CD14-positive monocyte (primary cell): ENCODE measurements around the gene RFX2. TPM values are rescaled to one million over a fixed set of nuclear protein-coding genes. Genes with fewer than 3 reads are reported as not detected.

Source experiments
- DNase-seq, 3 donors: peaks; one replicate each; pipeline ENCODE4 v3.0.0-alpha.2; 2011 to 2022
- H2AFZ ChIP-seq: 2 replicates; pipeline ENCODE4 v1.6.0; 2012; ENCODE audit warnings: mild to moderate bottlenecking, low read depth, low read length, inconsistent platforms; ENCODE audit not compliant: insufficient read depth, poor library complexity, severe bottlenecking
- H3K27ac ChIP-seq, 2 donors: 1 replicate in 1 of 2; 2 replicates in 1 of 2; pipeline ENCODE4 v1.5.1; 2012 to 2013; ENCODE audit warnings: low read length in 2 of 2, control low read depth in 1 of 2, inconsistent platforms in 1 of 2, low read depth in 1 of 2, mild to moderate bottlenecking in 1 of 2
- H3K27me3 ChIP-seq, 2 donors: one replicate each; pipeline versions ENCODE4 v1.6.0 to v1.6.1; 2011 to 2013; ENCODE audit warnings: low read length in 2 of 2; ENCODE audit not compliant: control insufficient read depth in 2 of 2, insufficient read depth in 2 of 2
- H3K36me3 ChIP-seq, 2 donors: replicated peaks in 1 of 2; 1 replicate in 1 of 2; 2 replicates in 1 of 2; pipeline versions ENCODE4 v1.5.1 to v1.6.1; 2012 to 2013; ENCODE audit warnings: low read length in 2 of 2, control low read depth in 1 of 2, inconsistent platforms in 1 of 2, mild to moderate bottlenecking in 1 of 2; ENCODE audit not compliant: insufficient read depth in 2 of 2, control insufficient read depth in 1 of 2
- H3K4me1 ChIP-seq, 2 donors: 1 replicate in 1 of 2; 2 replicates in 1 of 2; pipeline versions ENCODE4 v1.5.1 to v1.6.1; 2012 to 2013; ENCODE audit warnings: low read length in 2 of 2, control low read depth in 1 of 2, inconsistent platforms in 1 of 2, mild to moderate bottlenecking in 1 of 2, moderate library complexity in 1 of 2; ENCODE audit not compliant: insufficient read depth in 2 of 2, control insufficient read depth in 1 of 2
- H3K4me2 ChIP-seq: replicated peaks from 2 replicates; pipeline ENCODE3; 2012; ENCODE audit warnings: low read length, moderate library complexity, mild to moderate bottlenecking; ENCODE audit not compliant: poor library complexity, severe bottlenecking; ENCODE audit errors: extremely low read depth
- H3K4me3 ChIP-seq, 3 experiments: fragments of 200-600 bp in 1 of 3; sonication (generic) in 1 of 3; replicated peaks in 1 of 3; 1 replicate in 2 of 3; 2 replicates in 1 of 3; pipeline ENCODE4 v1.5.1; 2011 to 2013; ENCODE audit warnings: low read length in 3 of 3, mild to moderate bottlenecking in 3 of 3, control low read depth in 2 of 3, low read depth in 2 of 3, inconsistent platforms in 1 of 3, moderate library complexity in 1 of 3
- H3K79me2 ChIP-seq: 2 replicates; pipeline ENCODE4 v1.6.0; 2012; ENCODE audit warnings: mild to moderate bottlenecking, control low read depth, inconsistent platforms, low read length, moderate library complexity; ENCODE audit not compliant: insufficient read depth
- H3K9ac ChIP-seq: 2 replicates; pipeline ENCODE4 v1.6.0; 2017; ENCODE audit warnings: low read length, mild to moderate bottlenecking; ENCODE audit not compliant: insufficient read depth, poor library complexity, severe bottlenecking
- H3K9me3 ChIP-seq, 2 donors: replicated peaks in 1 of 2; 1 replicate in 1 of 2; 2 replicates in 1 of 2; pipeline versions ENCODE4 v1.5.1 to v1.6.1; 2012 to 2013; ENCODE audit warnings: low read length in 2 of 2, control low read depth in 1 of 2; ENCODE audit not compliant: control insufficient read depth in 1 of 2, insufficient read depth in 1 of 2
- H4K20me1 ChIP-seq: 2 replicates; pipeline ENCODE4 v1.6.0; 2012; ENCODE audit warnings: mild to moderate bottlenecking, low read length, control low read depth, moderate library complexity; ENCODE audit not compliant: insufficient read depth
- H3K27ac Mint-ChIP-seq, 7 donors: one replicate each; pipeline ENCODE4 v1.8.0; 2020; ENCODE audit warnings: mild to moderate bottlenecking in 7 of 7, mixed read lengths in 7 of 7, moderate library complexity in 6 of 7, inconsistent platforms in 2 of 7
- H3K27me3 Mint-ChIP-seq, 3 donors: one replicate each; pipeline ENCODE4 v1.8.0; 2021 to 2022; ENCODE audit warnings: low read depth in 3 of 3, mild to moderate bottlenecking in 3 of 3, mixed read lengths in 3 of 3, moderate library complexity in 3 of 3, inconsistent platforms in 1 of 3
- H3K36me3 Mint-ChIP-seq, 2 donors: one replicate each; pipeline ENCODE4 v1.8.0; 2020; ENCODE audit warnings: mixed read lengths in 2 of 2, inconsistent platforms in 1 of 2, mild to moderate bottlenecking in 1 of 2
- H3K4me1 Mint-ChIP-seq: one replicate; pipeline ENCODE4 v1.8.0; 2020; ENCODE audit warnings: mild to moderate bottlenecking, mixed read lengths
- H3K4me3 Mint-ChIP-seq, 2 donors: one replicate each; pipeline ENCODE4 v1.8.0; 2020; ENCODE audit warnings: mild to moderate bottlenecking in 2 of 2, mixed read lengths in 2 of 2, moderate library complexity in 1 of 2
- H3K9me3 Mint-ChIP-seq, 7 donors: one replicate each; pipeline ENCODE4 v1.8.0; 2020 to 2022; ENCODE audit warnings: mixed read lengths in 7 of 7, mild to moderate bottlenecking in 6 of 7, moderate library complexity in 6 of 7, inconsistent platforms in 2 of 7
- CTCF ChIP-seq: fragments of 200-600 bp; IDR thresholded peaks from one replicate; pipeline ENCODE4 v1.8.0; 2022; ENCODE audit warnings: antibody characterized with exemption, mild to moderate bottlenecking
- WGBS: methylation state at CpG from one replicate; pipeline ENCODE4 v1.1.5; 2013; ENCODE audit warnings: missing lambda C conversion rate; ENCODE audit not compliant: insufficient coverage; 5-methylcytosine and 5-hydroxymethylcytosine counted together
- intact Hi-C, 2 donors: fragments of 100-400 bp; cut with micrococcal nuclease; formaldehyde crosslinking; loops; one replicate each; pipeline versions ENCODE4 v1.15.0 to v1.15.1; 2023
- polyA plus RNA-seq, 3 donors: library from polyadenylated mRNA; depleted of rRNA in 1 of 3; unstranded in 2 of 3; stranded (reverse) in 1 of 3; fragments of 300-500 nt in 2 of 3; fragments of >200 nt in 1 of 3; fragmentation: Illumina TruSeq in 2 of 3; gene quantifications; 1 replicate in 2 of 3; 2 replicates in 1 of 3; pipeline ENCODE4 v1.2.3, GENCODE V29; 2012 to 2021

The RFX2 gene
- polyA plus RNA-seq, 3 donors: 5.7 to 12.9 (median 8.7) TPM

GRCh38 chr19:6076675-6077463 is 33.4 kb downstream of the RFX2 start:
- H3K4me1 Mint-ChIP-seq: peaks cover 22% of the 10 kb centered on the region
- TF ChIP-seq CTCF: no peak
- H3K79me2 ChIP-seq: no peaks in the 10 kb centered on the region

GRCh38 chr19:6076291-6076665 is 34.0 kb downstream of the RFX2 start:
- Histone ChIP-seq H3K36me3 (no peaks in the 10 kb centered on the region), H3K4me3 (no peak overlapping the region), H3K9me3 (no peaks in the 10 kb centered on the region), H2AFZ (no peak overlapping the region), H4K20me1 (no peaks in the 10 kb centered on the region), H3K4me2 (no peak overlapping the region), H3K27me3 (no peaks in the 10 kb centered on the region), H3K4me1 (peaks cover 14 to 20% of the 10 kb centered on the region in 2 donors), H3K9ac (no peak overlapping the region), H3K79me2 (no peaks in the 10 kb centered on the region), H3K27ac (no peak overlapping the region)
- Mint-ChIP-seq H3K27ac (peak overlapping the region in 2 of 7 donors; percentile 66 to 70), H3K9me3 (no peaks in the 10 kb centered on the region), H3K4me1 (peaks cover 24% of the 10 kb centered on the region), H3K27me3 (peaks cover 0 to 7% (median 0%) of the 10 kb centered on the region in 3 donors), H3K4me3 (no peak overlapping the region), H3K36me3 (peaks cover 13 to 18% of the 10 kb centered on the region in 2 donors)
- 100% methylated on average over 4 of the region's 7 CpGs for WGBS
- TF ChIP-seq CTCF: no peak
- DNase-seq: no peak
- intact Hi-C loops: no loop called here

More at GRCh38 chr19:6076675-6077463, 33.4 kb downstream of the RFX2 start:
- H3K4me3 ChIP-seq: peak overlapping the region in 1 of 3 experiments; percentile 52
- Mint-ChIP-seq H3K4me3 (peak overlapping the region; percentile 28 to 80), H3K27me3 (peaks cover 0 to 7% (median 0%) of the 10 kb centered on the region in 3 donors), H3K36me3 (peaks cover 11 to 17% of the 10 kb centered on the region in 2 donors), H3K9me3 (no peaks in the 10 kb centered on the region), H3K27ac (peak overlapping the region; percentile 58 to 88 (median 70))
- 23% methylated on average over 4 of the region's 13 CpGs for WGBS
- no peak overlapping the region for H2AFZ ChIP-seq
- peak overlapping the region; percentile 45 to 65 for H3K27ac ChIP-seq
- no peaks in the 10 kb centered on the region for H3K9me3 ChIP-seq
- H3K27me3 ChIP-seq: no peaks in the 10 kb centered on the region
- DNase-seq: peak; percentile 82 to 92 (median 85)
- peak overlapping the region; percentile 56 for H3K4me2 ChIP-seq
- peaks cover 13 to 17% of the 10 kb centered on the region in 2 donors for H3K4me1 ChIP-seq
- H4K20me1 ChIP-seq: no peaks in the 10 kb centered on the region
- H3K9ac ChIP-seq: no peak overlapping the region
- H3K36me3 ChIP-seq: no peaks in the 10 kb centered on the region
- intact Hi-C loops: no loop called here
